ENCODE measurements around the gene DCC. TPM values are rescaled to one million over a fixed set of nuclear protein-coding genes. Genes with fewer than 3 reads are reported as not detected.

DCC gene
- total and polyA plus RNA-seq, 9 of the 15 experiments (the other 6 are each of a cell fraction or from before 2014, with no cell fraction given), result not detected

DNA sequence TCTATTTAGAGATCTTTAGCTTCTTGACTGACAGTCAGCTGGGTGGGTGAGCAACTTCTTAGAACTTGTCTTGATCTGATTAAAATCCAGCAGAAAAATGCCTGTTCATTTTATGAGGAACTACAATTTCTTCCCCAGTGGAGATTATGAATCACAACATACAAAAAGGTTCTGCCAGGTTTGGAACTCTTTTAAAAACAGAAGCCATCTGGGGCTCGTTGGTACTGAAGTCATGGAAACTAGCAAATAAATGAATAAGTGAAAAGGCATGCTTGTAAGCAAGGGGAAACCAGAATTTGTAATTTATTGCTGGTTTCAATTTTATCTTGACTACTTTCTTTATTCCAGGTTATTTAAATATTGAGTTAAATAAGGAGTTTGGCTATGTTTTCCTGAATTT is 1117.1 kb downstream of the DCC start:
- no peak overlapping the region for H3K4me3 ChIP-seq
- H3K4me2 ChIP-seq (ENCODE audit: insufficient read depth, low read length), result no peak overlapping the region
- ChIA-PET POLR2A (no interaction called here), CTCF (ENCODE audit: low intra/inter-chr PET ratio) (no interaction called here)
- no peak overlapping the region for H3K9ac ChIP-seq (ENCODE audit: insufficient read depth in 1 of 2, low read depth in 2 of 2, low read length in 2 of 2)
- intact Hi-C loops (cut with micrococcal nuclease), result no loop called here
- H4K20me1 ChIP-seq (replicated peaks; ENCODE audit: control insufficient read depth, insufficient read depth, low read length), result no peaks in the 10 kb centered on the region
- no peaks in the 10 kb centered on the region for H3K79me2 ChIP-seq (ENCODE audit: control insufficient read depth, insufficient read depth, low read length)
- WGBS (ENCODE audit: insufficient coverage, low coverage, missing lambda C conversion rate), result 0% methylated on average over 1 of the region's 1 CpG
- DNase-seq (ENCODE audit: extremely low read depth in 1 of 4, low spot score in 3 of 4), result no peak
- no peak for TF ChIP-seq RB1 (IDR thresholded peaks at IDR 0.05; ENCODE audit: low read depth)
- TF ChIP-seq IRF9 (tag; IDR thresholded peaks at IDR 0.05), result no peak
- TF ChIP-seq ASH1L (IDR thresholded peaks at IDR 0.05; ENCODE audit: borderline replicate concordance, low read depth, partially characterized antibody), result no peak
- TF ChIP-seq, protein P1, sequence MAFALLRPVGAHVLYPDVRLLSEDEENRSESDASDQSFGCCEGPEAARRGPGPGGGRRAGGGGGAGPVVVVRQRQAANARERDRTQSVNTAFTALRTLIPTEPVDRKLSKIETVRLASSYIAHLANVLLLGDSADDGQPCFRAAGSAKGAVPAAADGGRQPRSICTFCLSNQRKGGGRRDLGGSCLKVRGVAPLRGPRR (CRISPR knock-in tag; IDR thresholded peaks at IDR 0.05), result no peak
- no peak for TF ChIP-seq ZKSCAN3 (CRISPR knock-in tag; IDR thresholded peaks at IDR 0.05)
- TF ChIP-seq, protein P2, sequence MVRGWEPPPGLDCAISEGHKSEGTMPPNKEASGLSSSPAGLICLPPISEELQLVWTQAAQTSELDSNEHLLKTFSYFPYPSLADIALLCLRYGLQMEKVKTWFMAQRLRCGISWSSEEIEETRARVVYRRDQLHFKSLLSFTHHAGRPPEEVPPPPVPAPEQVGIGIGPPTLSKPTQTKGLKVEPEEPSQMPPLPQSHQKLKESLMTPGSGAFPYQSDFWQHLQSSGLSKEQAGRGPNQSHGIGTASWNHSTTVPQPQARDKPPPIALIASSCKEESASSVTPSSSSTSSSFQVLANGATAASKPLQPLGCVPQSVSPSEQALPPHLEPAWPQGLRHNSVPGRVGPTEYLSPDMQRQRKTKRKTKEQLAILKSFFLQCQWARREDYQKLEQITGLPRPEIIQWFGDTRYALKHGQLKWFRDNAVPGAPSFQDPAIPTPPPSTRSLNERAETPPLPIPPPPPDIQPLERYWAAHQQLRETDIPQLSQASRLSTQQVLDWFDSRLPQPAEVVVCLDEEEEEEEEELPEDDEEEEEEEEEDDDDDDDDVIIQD (CRISPR knock-in tag; IDR thresholded peaks at IDR 0.05), result no peak
- no peak for TF ChIP-seq ZNF395 (CRISPR knock-in tag; IDR thresholded peaks at IDR 0.05)
- TF ChIP-seq ZNF24 (IDR thresholded peaks at IDR 0.05), result no peak
- no peak for TF ChIP-seq EWSR1 (IDR thresholded peaks at IDR 0.05; ENCODE audit: borderline replicate concordance, low read depth, partially characterized antibody)
- no peak for TF ChIP-seq TRIM24 (IDR thresholded peaks at IDR 0.05)
- TF ChIP-seq MCM3 (IDR thresholded peaks at IDR 0.05), result no peak
- no peak for TF ChIP-seq RFX7 (CRISPR knock-in tag; IDR thresholded peaks at IDR 0.05)
- no peak for TF ChIP-seq FOXJ3 (CRISPR knock-in tag; IDR thresholded peaks at IDR 0.05)
- TF ChIP-seq ZMIZ1 (IDR thresholded peaks at IDR 0.05; ENCODE audit: low read depth in 2 of 2, low read length in 2 of 2), result no peak
- no peak for TF ChIP-seq DLX4 (CRISPR knock-in tag; IDR thresholded peaks at IDR 0.05)
- TF ChIP-seq IRF2 (CRISPR knock-in tag; IDR thresholded peaks at IDR 0.05), result no peak
- TF ChIP-seq GATA2 (CRISPR knock-in tag; IDR thresholded peaks at IDR 0.05), result no peak
- H3K9me3 ChIP-seq (replicated peaks; ENCODE audit: control insufficient read depth, insufficient read depth, low read depth, low read length), result no peaks in the 10 kb centered on the region
- no peaks in the 10 kb centered on the region for H3K27me3 ChIP-seq (ENCODE audit: control insufficient read depth in 2 of 2, insufficient read depth in 2 of 2, low read length in 2 of 2)
- in situ Hi-C loops (cut with MboI), result no loop called here
- no peaks in the 10 kb centered on the region for H3K9me1 ChIP-seq (ENCODE audit: control insufficient read depth, insufficient read depth, low read length)
- no peak for FAIRE-seq
- no peaks in the 10 kb centered on the region for H3K4me1 ChIP-seq (replicated peaks in 1 of 2; ENCODE audit: control insufficient read depth in 2 of 2, insufficient read depth in 2 of 2, low read length in 2 of 2)
- BruUV-seq (replicated peaks), result no TSS peak
- no peak for ATAC-seq
- no peak overlapping the region for H3K27ac ChIP-seq (ENCODE audit: extremely low read depth, low read depth, low read length)
- no peaks in the 10 kb centered on the region for H3K36me3 ChIP-seq (ENCODE audit: control insufficient read depth, insufficient read depth, low read length)
- no peak overlapping the region for H2AFZ ChIP-seq (ENCODE audit: low read depth, low read length)

All from K562 (cell line).